Measurements from ENCODE around the gene PCDHGB7. TPM values are rescaled to one million over a fixed set of nuclear protein-coding genes. Genes with fewer than 3 reads are reported as not detected.
A peak's percentile ranks its signal among the peaks of the same experiment; 100 is the strongest.
"Not testable (repeated sequence)": the region's sequence is repeated elsewhere in the genome, so short reads cannot be mapped to it uniquely, and the experiment has no call there.

Gene PCDHGB7
- total and polyA plus RNA-seq, 2 experiments from 2014 or later = 8.4 to 8.8 TPM

DNA sequence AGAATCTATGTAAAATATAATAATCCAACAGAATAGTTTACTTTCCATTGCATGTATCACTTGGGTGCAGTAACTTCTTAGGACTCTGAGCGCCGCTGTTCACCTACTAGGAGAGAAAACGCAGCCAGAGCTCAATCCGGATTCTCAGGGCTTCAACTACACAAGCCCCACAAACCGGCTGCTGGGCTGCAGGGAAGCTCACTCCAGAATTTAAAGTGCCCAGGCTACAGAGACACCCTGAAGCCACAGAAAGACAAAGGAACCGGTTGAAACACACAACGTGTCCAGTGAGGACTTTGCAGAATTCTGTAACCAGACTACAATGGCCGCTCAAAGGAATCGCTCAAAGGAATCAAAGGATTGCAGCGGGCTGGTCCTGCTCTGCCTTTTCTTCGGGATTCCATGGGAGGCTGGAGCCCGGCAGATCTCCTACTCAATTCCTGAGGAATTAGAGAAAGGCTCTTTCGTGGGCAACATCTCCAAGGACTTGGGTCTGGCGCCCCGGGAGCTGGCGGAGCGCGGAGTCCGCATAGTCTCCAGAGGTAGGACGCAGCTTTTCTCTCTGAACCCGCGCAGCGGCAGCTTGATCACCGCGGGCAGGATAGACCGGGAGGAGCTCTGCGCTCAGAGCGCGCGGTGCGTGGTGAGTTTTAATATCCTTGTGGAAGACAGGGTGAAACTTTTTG lies 4.5 kb upstream of the PCDHGB7 start, which contains the start of gene PCDHGA10:
PCDHGA10 (plus strand) TSS at position 134 of the 686 bp plus-strand sequence; CDS start at position 323, 189 bp downstream.
- peaks cover 44% of the 10 kb centered on the region for H3K9me3 ChIP-seq (ENCODE audit: low read depth)
- no peaks in the 10 kb centered on the region for H3K9me2 ChIP-seq (replicated peaks; ENCODE audit: insufficient read depth)
- peak within 1 kb of the TSS; percentile 53 for H2AFZ ChIP-seq
- TF ChIP-seq EZH2phosphoT487 (IDR thresholded peaks at IDR 0.05; ENCODE audit: low read depth, severe bottlenecking, unreplicated experiment) = no peak
- TF ChIP-seq, protein P1, sequence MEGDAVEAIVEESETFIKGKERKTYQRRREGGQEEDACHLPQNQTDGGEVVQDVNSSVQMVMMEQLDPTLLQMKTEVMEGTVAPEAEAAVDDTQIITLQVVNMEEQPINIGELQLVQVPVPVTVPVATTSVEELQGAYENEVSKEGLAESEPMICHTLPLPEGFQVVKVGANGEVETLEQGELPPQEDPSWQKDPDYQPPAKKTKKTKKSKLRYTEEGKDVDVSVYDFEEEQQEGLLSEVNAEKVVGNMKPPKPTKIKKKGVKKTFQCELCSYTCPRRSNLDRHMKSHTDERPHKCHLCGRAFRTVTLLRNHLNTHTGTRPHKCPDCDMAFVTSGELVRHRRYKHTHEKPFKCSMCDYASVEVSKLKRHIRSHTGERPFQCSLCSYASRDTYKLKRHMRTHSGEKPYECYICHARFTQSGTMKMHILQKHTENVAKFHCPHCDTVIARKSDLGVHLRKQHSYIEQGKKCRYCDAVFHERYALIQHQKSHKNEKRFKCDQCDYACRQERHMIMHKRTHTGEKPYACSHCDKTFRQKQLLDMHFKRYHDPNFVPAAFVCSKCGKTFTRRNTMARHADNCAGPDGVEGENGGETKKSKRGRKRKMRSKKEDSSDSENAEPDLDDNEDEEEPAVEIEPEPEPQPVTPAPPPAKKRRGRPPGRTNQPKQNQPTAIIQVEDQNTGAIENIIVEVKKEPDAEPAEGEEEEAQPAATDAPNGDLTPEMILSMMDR (IDR thresholded peaks at IDR 0.05; ENCODE audit: poor library complexity) = peak; percentile 49
- no peak for TF ChIP-seq EZH2 (IDR thresholded peaks at IDR 0.05; ENCODE audit: borderline replicate concordance)
- H3K36me3 ChIP-seq (replicated peaks; ENCODE audit: insufficient read depth, low read depth) = peaks cover 4% of the 10 kb centered on the region
- peak within 1 kb of the TSS; percentile 73 for H3K4me2 ChIP-seq
- WGBS (ENCODE audit: low lambda C conversion rate, missing lambda C conversion rate) = 49% methylated on average over 31 of the region's 31 CpGs
- no peaks in the 10 kb centered on the region for H3K27me3 ChIP-seq
- no peaks in the 10 kb centered on the region for H3K4me1 ChIP-seq (ENCODE audit: insufficient read depth)
- H4K20me1 ChIP-seq (ENCODE audit: insufficient read depth, poor library complexity, severe bottlenecking) = no peaks in the 10 kb centered on the region
- peak within 1 kb of the TSS; percentile 54 for H3K27ac ChIP-seq
- peak within 1 kb of the TSS; percentile 44 for H3K4me3 ChIP-seq
- peaks cover 25% of the 10 kb centered on the region for H3K79me2 ChIP-seq
- peak; percentile 74 for DNase-seq (ENCODE audit: low spot score)

DNA sequence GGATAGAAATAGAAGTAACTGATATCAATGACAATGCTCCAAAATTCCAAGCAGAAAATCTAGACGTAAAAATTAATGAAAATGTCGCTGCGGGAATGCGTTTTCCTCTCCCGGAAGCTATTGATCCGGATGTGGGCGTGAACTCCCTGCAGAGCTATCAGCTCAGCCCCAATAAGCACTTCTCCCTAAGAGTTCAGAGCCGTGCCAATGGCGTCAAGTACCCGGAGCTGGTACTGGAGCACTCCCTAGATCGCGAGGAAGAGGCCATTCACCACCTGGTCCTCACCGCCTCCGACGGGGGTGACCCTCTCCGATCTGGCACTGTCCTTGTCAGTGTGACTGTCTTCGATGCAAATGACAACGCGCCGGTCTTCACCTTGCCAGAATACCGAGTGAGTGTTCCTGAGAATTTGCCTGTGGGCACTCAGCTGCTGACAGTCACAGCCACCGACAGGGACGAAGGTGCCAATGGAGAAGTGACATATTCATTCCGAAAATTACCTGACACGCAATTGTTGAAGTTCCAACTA lies 3.9 kb upstream of the PCDHGB7 start:
- H3K27me3 ChIP-seq = no peaks in the 10 kb centered on the region
- H3K9me3 ChIP-seq (ENCODE audit: low read depth) = peaks cover 49% of the 10 kb centered on the region
- peak overlapping the region; percentile 73 for H3K4me2 ChIP-seq
- 74% methylated on average over 25 of the region's 25 CpGs for WGBS (ENCODE audit: low lambda C conversion rate, missing lambda C conversion rate)
- H3K9me2 ChIP-seq (replicated peaks; ENCODE audit: insufficient read depth) = no peaks in the 10 kb centered on the region
- TF ChIP-seq EZH2phosphoT487 (IDR thresholded peaks at IDR 0.05; ENCODE audit: low read depth, severe bottlenecking, unreplicated experiment) (no peak), EZH2 (IDR thresholded peaks at IDR 0.05; ENCODE audit: borderline replicate concordance) (no peak)
- TF ChIP-seq, protein P1 (IDR thresholded peaks at IDR 0.05; ENCODE audit: poor library complexity) = no peak
- peak overlapping the region; percentile 53 for H2AFZ ChIP-seq
- H3K27ac ChIP-seq = no peak overlapping the region
- peaks cover 4% of the 10 kb centered on the region for H3K36me3 ChIP-seq (replicated peaks; ENCODE audit: insufficient read depth, low read depth)
- DNase-seq (ENCODE audit: low spot score) = no peak
- peak overlapping the region; percentile 4 for H3K4me3 ChIP-seq
- H3K4me1 ChIP-seq (ENCODE audit: insufficient read depth) = no peaks in the 10 kb centered on the region
- H3K79me2 ChIP-seq = peaks cover 24% of the 10 kb centered on the region
- H4K20me1 ChIP-seq (ENCODE audit: insufficient read depth, poor library complexity, severe bottlenecking) = no peaks in the 10 kb centered on the region

DNA sequence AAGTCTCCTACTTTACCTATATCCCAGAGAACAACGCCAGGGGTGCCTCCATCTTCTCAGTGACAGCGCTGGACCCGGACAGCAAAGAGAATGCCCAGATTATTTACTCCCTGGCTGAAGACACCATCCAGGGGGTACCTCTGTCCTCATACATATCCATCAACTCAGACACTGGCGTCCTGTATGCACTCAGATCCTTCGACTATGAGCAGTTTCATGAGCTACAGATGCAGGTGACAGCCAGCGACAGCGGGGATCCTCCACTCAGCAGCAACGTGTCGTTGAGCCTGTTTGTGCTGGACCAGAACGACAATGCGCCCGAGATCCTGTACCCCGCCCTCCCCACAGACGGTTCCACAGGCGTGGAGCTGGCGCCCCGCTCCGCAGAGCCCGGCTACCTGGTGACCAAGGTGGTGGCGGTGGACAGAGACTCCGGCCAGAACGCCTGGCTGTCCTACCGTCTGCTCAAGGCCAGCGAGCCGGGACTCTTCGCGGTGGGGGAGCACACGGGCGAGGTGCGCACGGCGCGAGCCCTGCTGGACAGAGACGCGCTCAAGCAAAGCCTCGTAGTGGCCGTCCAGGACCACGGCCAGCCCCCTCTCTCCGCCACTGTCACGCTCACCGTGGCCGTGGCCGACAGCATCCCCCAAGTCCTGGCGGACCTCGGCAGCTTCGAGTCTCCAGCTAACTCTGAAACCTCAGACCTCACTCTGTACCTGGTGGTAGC lies 2.8 kb upstream of the PCDHGB7 start:
- H3K27me3 ChIP-seq; H3K36me3 ChIP-seq (replicated peaks; ENCODE audit: insufficient read depth, low read depth); H3K4me3 ChIP-seq; DNase-seq (ENCODE audit: low spot score); H3K4me2 ChIP-seq; H2AFZ ChIP-seq; H3K4me1 ChIP-seq (ENCODE audit: insufficient read depth); H3K27ac ChIP-seq; H3K9me2 ChIP-seq (replicated peaks; ENCODE audit: insufficient read depth); H4K20me1 ChIP-seq (ENCODE audit: insufficient read depth, poor library complexity, severe bottlenecking): not testable (repeated sequence)
- 99% methylated on average over 43 of the region's 46 CpGs for WGBS (ENCODE audit: low lambda C conversion rate, missing lambda C conversion rate)
- Histone ChIP-seq H3K9me3 (ENCODE audit: low read depth) (peaks cover 49% of the 10 kb centered on the region), H3K79me2 (peaks cover 16% of the 10 kb centered on the region)

DNA sequence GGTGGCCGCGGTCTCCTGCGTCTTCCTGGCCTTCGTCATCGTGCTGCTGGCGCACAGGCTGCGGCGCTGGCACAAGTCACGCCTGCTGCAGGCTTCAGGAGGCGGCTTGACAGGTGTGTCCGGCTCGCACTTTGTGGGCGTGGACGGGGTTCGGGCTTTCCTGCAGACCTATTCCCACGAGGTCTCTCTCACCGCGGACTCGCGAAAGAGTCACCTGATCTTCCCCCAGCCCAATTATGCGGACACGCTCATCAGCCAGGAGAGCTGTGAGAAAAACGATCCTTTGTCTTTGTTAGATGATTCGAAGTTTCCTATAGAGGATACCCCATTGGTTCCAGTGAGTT lies 2.2 kb upstream of the PCDHGB7 start:
- WGBS (ENCODE audit: low lambda C conversion rate, missing lambda C conversion rate) = over 99% methylated on average over 22 of the region's 24 CpGs
- Histone ChIP-seq H3K79me2 (peaks cover 17% of the 10 kb centered on the region), H3K9me3 (ENCODE audit: low read depth) (peaks cover 52% of the 10 kb centered on the region)
- H2AFZ ChIP-seq; H3K36me3 ChIP-seq (replicated peaks; ENCODE audit: insufficient read depth, low read depth); H3K9me2 ChIP-seq (replicated peaks; ENCODE audit: insufficient read depth); H3K27ac ChIP-seq; H3K4me3 ChIP-seq; H3K4me1 ChIP-seq (ENCODE audit: insufficient read depth); H3K27me3 ChIP-seq; H4K20me1 ChIP-seq (ENCODE audit: insufficient read depth, poor library complexity, severe bottlenecking); DNase-seq (ENCODE audit: low spot score); H3K4me2 ChIP-seq: not testable (repeated sequence)
